GM19438 (cell line): Measurements from ENCODE around the gene LRRC25.
"Not testable (repeated sequence)": the region's sequence is repeated elsewhere in the genome, so short reads cannot be mapped to it uniquely, and the experiment has no call there.

ENCODE experiments used
- ATAC-seq: cut with Tn5 transposase; IDR thresholded peaks from one replicate; pipeline ENCODE4 v1.9.1; 2021; ENCODE audit warnings: low read depth; ENCODE audit not compliant: unreplicated experiment

Gene LRRC25

DNA sequence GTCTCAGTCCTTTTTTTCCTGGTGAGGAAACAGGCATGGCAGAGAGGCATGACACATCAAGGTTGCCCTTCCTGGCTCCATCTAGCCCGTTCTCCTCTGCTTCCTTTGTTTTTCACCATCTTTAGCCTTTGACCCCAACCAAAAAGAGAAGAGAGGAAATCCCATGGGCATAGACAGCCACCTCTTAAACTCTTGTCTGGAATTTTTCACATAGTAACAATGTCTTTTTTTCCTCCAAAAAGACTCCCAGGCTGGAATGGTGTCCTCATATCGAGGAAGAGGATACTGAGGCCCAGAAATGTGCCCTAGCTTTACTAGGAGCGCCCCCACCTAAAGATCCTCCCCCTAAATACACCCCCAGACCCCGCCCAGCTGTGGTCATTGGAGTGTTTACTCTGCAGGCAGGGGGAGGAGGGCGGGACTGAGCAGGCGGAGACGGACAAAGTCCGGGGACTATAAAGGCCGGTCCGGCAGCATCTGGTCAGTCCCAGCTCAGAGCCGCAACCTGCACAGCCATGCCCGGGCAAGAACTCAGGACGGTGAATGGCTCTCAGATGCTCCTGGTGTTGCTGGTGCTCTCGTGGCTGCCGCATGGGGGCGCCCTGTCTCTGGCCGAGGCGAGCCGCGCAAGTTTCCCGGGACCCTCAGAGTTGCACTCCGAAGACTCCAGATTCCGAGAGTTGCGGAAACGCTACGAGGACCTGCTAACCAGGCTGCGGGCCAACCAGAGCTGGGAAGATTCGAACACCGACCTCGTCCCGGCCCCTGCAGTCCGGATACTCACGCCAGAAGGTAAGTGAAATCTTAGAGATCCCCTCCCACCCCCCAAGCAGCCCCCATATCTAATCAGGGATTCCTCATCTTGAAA lies 11.5 kb downstream of the LRRC25 start, which contains the start of gene GDF15:
TSS of gene GDF15 (plus strand) at position 484 of the 868 bp plus-strand sequence. CDS start at position 516, 32 bp downstream.
- no peak for ATAC-seq

- ATAC-seq: no peak
These were observed 12.1 kb downstream of the LRRC25 start for GRCh38 chr19:18385359-18385674.

DNA sequence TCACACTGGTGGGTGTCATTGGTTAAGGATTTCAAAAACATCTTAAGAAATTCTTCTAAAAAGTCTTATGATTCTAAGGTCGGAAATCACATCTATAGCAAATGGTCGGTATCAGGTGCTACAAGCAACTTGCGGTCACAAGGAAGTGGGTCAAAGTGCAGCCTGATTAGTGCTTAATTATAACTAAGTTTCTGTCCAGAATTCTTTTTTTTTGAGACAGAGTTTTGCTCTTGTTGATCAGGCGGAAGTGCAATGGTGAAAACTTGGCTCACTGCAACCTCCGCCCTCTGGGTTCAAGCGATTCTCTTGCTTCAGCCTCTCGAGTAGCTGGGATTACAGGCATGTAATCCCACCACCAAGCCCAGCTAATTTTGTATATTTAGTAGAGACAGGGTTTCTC lies 12.6 kb downstream of the LRRC25 start:
- ATAC-seq: no peak

- ATAC-seq: not testable (repeated sequence)
These were observed 13.8 kb downstream of the LRRC25 start for GRCh38 chr19:18383622-18384021.

GRCh38 chr19:18380843-18381242 lies 16.6 kb downstream of the LRRC25 start:
- ATAC-seq: no peak

- ATAC-seq: no peak
These were observed 17.3 kb downstream of the LRRC25 start for GRCh38 chr19:18379803-18380747.

DNA sequence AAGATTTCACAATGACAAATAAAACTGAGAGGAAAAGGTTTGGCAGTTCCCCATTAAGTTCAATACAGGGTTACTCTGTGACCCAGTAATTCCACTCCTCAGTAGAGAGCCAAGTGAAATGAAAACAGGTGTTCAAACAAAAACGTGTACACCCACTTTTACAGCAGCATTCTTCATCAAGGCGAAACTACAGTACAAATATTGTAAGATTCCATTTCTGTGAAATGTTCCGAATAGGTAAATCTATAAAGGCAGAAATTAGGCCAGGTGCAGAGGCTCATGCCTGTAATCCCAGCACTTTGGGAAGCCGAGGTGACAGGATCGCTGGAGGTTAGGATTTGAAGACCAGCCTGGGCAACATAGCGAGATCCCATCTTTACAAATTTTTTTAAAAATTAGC lies 20.4 kb downstream of the LRRC25 start:
- ATAC-seq: no peak

- ATAC-seq: peak; percentile 74
These were observed 23.4 kb downstream of the LRRC25 start for GRCh38 chr19:18373892-18374629.

- ATAC-seq: no peak
These were observed 24.0 kb downstream of the LRRC25 start for GRCh38 chr19:18373407-18373891.

GRCh38 chr19:18368504-18369222 lies 28.8 kb downstream of the LRRC25 start:
- no peak for ATAC-seq

GRCh38 chr19:18366021-18366435 lies 31.4 kb downstream of the LRRC25 start:
- no peak for ATAC-seq

DNA sequence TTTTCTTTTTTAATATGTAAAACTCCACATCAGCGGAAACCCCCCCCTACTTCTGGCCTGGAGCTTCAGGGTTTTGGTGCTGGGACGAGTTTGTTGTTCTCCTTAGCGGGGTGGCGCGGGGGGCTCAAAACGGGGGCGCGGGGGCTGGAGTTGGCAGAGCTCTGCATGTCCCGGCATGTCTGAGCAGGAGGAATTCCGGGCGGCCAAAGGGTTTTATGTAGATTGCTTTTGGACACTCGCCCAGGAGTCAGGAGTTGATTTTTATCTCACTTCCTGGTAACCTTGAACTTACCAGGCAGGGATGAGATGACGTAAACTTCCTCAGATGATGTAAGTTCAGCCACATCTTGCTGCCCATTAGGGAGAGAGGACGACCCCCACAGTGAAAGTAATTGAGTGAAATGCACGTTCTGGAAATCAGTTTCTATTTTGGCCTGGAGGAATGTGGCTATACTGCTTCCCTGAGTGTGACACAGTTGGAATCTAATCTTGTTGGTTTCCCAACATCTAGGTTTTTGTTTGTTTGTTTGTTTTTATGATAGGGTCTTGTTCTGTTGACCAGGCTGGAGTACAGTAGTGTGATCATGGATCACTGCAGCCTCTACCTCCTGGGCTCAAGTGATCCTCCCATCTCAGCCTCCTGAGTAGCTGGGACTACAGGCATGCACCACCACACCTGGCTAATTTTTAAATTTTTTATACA lies 32.4 kb downstream of the LRRC25 start:
- no peak for ATAC-seq

GRCh38 chr19:18364277-18364825 lies 33.1 kb downstream of the LRRC25 start:
- ATAC-seq: not testable (repeated sequence)

- ATAC-seq: no peak
These were observed 33.6 kb downstream of the LRRC25 start for GRCh38 chr19:18363787-18364186.

DNA sequence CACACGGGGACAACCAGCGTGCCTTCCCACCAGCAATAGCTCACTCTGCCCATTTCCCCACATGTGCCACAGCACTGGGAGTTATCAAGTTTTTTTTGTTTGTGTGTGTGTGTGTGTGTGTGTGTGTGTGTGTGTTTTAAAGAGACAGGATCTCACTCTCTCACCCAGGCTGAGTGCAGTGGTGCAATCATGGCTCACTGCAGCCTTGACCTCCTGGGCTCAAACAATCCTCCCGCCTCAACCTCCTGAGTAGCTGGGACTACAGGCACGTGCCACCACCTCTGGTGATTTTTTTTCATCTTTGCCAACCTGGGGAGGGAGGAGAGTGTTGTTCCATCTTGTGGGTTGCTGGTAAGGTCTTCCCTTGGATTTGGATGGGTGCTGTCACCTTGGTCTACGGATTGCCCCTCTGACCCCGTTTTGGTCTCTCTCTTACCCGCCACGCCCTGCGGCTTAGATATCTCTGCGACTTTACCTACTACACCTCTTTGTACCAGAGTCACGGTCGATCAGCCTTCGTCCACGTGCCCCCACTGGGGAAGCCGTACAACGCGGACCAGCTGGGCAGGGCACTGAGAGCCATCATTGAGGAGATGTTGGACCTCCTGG lies 34.4 kb downstream of the LRRC25 start:
- no peak for ATAC-seq

DNA sequence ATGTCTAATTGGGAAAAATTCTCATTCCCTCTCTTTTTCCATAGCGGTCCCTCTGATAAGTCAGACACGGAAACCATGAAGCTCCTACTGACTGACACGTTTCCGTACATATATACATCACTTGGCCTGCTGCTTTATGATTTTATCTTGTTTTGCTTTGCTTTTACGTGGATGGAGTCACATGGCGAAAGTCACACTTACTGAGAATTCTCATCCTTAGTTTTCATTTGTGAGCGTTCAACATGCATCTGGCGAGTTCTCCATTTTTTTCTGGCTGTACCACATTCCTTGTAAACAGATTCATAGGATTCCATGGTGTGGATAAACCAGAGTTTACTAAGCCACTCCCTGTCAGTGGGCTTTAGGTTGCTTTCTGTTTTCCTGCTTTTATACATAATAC lies 35.8 kb downstream of the LRRC25 start:
- no peak for ATAC-seq

DNA sequence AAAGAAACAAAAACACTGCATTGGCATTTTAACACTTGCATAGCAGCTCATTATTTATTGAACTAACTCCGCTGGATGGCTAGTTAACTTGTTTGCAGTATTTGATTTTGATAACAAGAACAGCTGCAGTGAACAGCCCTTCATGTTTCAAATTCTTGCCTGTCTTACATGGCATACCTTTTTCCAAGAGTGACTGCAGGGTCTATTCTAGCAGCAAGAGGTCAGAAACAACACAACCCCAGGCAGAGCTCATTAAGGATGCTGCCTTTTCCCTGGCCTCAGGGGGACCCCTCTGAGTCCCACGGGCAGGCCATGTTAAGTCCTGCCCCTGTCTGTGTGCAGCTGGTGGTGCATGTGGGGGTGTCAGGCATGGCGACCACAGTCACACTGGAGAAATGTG lies 40.4 kb downstream of the LRRC25 start:
- no peak for ATAC-seq

- ATAC-seq: not testable (repeated sequence)
These were observed 42.7 kb downstream of the LRRC25 start for GRCh38 chr19:18354743-18355142.
